Suprapubic skin (tissue), 4 donors: ENCODE results near the gene CDYL2. TPM values are rescaled to one million over a fixed set of nuclear protein-coding genes. Genes with fewer than 3 reads are reported as not detected.

Experiments used
- DNase-seq, 2 donors: peaks; one replicate each; pipeline ENCODE4 v3.0.0-alpha.2; 2019; ENCODE audit warnings: low spot score in 2 of 2
- H3K27ac ChIP-seq: fragments of 200-600 bp; sonication (generic); one replicate; pipeline ENCODE4 v1.5.1; 2019
- H3K27me3 ChIP-seq: fragments of 200-600 bp; sonication (generic); one replicate; pipeline ENCODE4 v1.5.1; 2019
- H3K36me3 ChIP-seq: fragments of 200-600 bp; sonication (generic); one replicate; pipeline ENCODE4 v1.5.1; 2019
- H3K4me1 ChIP-seq: fragments of 200-600 bp; sonication (generic); one replicate; pipeline ENCODE4 v1.5.1; 2019
- H3K4me3 ChIP-seq: fragments of 200-600 bp; sonication (generic); one replicate; pipeline ENCODE4 v1.5.1; 2019; ENCODE audit warnings: mild to moderate bottlenecking
- H3K9me3 ChIP-seq: fragments of 200-600 bp; sonication (generic); one replicate; pipeline ENCODE4 v1.5.1; 2019
- EP300 ChIP-seq: sonication (generic); formaldehyde crosslinking; IDR thresholded peaks from one replicate; pipeline ENCODE4 v1.6.1; 2017; ENCODE audit warnings: antibody characterized with exemption
- POLR2A ChIP-seq, 2 donors: fragments of 450-650 bp; IDR thresholded peaks; one replicate each; pipeline ENCODE4 v1.6.1; 2017; ENCODE audit warnings: antibody characterized with exemption in 2 of 2, mild to moderate bottlenecking in 2 of 2, moderate library complexity in 2 of 2
- POLR2AphosphoS5 ChIP-seq, 3 donors: sonication (generic); formaldehyde crosslinking; IDR thresholded peaks; one replicate each; pipeline ENCODE4 v1.6.1; 2017; ENCODE audit warnings: antibody characterized with exemption in 3 of 3
- WGBS: methylation state at CpG from one replicate; pipeline ENCODE4 v1.1.5; 2018; 5-methylcytosine and 5-hydroxymethylcytosine counted together
- total RNA-seq, 4 donors: library from RNA; depleted of rRNA; stranded (reverse); fragments of >200 nt; gene quantifications; one replicate each; pipeline ENCODE4 v1.1.0, GENCODE V29; 2016
- TF ChIP-seq, protein P1 (sequence below), 2 donors: fragments of 200-600 bp in 1 of 2; fragments of 450-650 bp in 1 of 2; sonication (generic) in 1 of 2; IDR thresholded peaks; one replicate each; pipeline ENCODE4 v1.5.1; 2016 to 2019; ENCODE audit warnings: antibody characterized with exemption in 2 of 2, mild to moderate bottlenecking in 1 of 2, moderate library complexity in 1 of 2

The CDYL2 gene
- total RNA-seq, 4 donors from 2014 or later, result 2.8 to 8.2 (median 3.9) TPM

DNA sequence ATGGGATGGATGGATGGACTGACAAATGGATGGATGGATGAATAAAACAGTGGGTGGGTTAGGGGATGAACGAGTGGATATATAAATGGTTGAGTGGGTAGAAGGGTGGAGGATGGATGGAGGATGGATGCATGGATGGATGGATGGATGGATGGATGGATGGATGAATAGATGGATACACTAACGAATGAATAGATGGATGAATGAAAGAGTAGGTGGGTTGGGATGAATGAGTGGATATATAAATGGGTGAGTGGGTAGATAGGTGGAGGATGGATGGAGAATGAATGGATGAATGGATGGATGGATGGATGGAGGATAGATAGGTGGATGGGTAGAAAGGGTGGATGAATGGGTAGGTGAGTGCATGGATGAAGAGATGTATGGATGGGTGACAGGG is 62.1 kb downstream of the CDYL2 start:
- H3K4me3 ChIP-seq, result no peak overlapping the region
- H3K27me3 ChIP-seq, result no peaks in the 10 kb centered on the region
- H3K36me3 ChIP-seq, result no peaks in the 10 kb centered on the region
- no peak for DNase-seq
- no peaks in the 10 kb centered on the region for H3K9me3 ChIP-seq
- 86% methylated on average over 2 of the region's 2 CpGs for whole genome bisulfite sequencing
- TF ChIP-seq POLR2AphosphoS5 (IDR thresholded peaks at IDR 0.05) (no peak), POLR2A (IDR thresholded peaks at IDR 0.05) (no peak), EP300 (no peak)
- TF ChIP-seq, protein P1, sequence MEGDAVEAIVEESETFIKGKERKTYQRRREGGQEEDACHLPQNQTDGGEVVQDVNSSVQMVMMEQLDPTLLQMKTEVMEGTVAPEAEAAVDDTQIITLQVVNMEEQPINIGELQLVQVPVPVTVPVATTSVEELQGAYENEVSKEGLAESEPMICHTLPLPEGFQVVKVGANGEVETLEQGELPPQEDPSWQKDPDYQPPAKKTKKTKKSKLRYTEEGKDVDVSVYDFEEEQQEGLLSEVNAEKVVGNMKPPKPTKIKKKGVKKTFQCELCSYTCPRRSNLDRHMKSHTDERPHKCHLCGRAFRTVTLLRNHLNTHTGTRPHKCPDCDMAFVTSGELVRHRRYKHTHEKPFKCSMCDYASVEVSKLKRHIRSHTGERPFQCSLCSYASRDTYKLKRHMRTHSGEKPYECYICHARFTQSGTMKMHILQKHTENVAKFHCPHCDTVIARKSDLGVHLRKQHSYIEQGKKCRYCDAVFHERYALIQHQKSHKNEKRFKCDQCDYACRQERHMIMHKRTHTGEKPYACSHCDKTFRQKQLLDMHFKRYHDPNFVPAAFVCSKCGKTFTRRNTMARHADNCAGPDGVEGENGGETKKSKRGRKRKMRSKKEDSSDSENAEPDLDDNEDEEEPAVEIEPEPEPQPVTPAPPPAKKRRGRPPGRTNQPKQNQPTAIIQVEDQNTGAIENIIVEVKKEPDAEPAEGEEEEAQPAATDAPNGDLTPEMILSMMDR (IDR thresholded peaks at IDR 0.05), result no peak
- no peak overlapping the region for H3K27ac ChIP-seq
- H3K4me1 ChIP-seq, result no peaks in the 10 kb centered on the region

DNA sequence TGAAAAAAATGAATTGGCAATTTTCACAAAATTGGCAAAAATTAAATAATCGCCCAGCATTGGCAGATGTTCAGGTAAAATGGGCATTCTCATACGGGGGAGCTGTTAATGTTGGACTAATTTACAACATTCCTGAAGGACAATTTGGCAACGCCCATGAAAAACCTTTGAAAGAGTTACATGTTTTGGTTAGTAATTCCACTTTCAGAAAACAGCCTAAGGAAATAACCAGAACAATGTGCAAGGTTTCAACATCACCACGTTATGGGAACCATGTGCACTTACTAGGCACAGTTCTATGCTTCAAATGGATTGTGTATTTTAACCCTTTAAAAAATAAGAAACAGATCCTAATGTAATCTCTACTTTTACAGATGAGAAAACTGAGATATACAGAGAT is 62.7 kb downstream of the CDYL2 start:
- DNase-seq, result no peak
- 37% methylated on average over 4 of the region's 4 CpGs for WGBS
- Histone ChIP-seq H3K27me3 (no peaks in the 10 kb centered on the region), H3K4me1 (no peaks in the 10 kb centered on the region), H3K27ac (no peak overlapping the region), H3K9me3 (no peaks in the 10 kb centered on the region), H3K4me3 (no peak overlapping the region), H3K36me3 (no peaks in the 10 kb centered on the region)
- no peak for TF ChIP-seq EP300
- TF ChIP-seq POLR2A (IDR thresholded peaks at IDR 0.05), result no peak
- no peak for TF ChIP-seq POLR2AphosphoS5 (IDR thresholded peaks at IDR 0.05)
- TF ChIP-seq, protein P1 (IDR thresholded peaks at IDR 0.05), result no peak

DNA sequence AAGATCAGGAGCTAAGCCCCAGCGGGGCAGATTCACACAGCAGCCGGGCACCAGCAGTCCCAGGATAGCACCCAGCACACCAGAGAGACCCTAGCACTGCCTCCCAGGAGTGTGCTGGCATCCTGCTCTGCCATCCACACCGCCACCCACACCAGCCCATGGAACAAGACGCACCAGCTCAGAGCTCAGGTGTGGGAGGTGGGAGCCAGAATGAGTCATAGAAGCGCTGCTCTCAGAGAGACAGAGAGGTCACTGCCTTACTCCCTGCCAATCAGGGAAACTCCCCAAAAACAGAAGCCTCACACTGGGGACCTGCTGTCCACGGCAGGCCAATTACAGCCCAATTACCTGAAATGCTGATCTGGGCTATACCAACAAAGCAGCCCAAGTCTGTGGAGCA is 64.9 kb downstream of the CDYL2 start:
- no peaks in the 10 kb centered on the region for H3K36me3 ChIP-seq
- H3K4me1 ChIP-seq, result no peaks in the 10 kb centered on the region
- H3K9me3 ChIP-seq, result no peaks in the 10 kb centered on the region
- TF ChIP-seq, protein P1 (IDR thresholded peaks at IDR 0.05), result no peak
- TF ChIP-seq POLR2AphosphoS5 (IDR thresholded peaks at IDR 0.05) (no peak), POLR2A (IDR thresholded peaks at IDR 0.05) (no peak), EP300 (no peak)
- H3K27me3 ChIP-seq, result no peaks in the 10 kb centered on the region
- no peak for DNase-seq
- H3K4me3 ChIP-seq, result no peak overlapping the region
- 71% methylated on average over 6 of the region's 6 CpGs for WGBS
- H3K27ac ChIP-seq, result no peak overlapping the region

DNA sequence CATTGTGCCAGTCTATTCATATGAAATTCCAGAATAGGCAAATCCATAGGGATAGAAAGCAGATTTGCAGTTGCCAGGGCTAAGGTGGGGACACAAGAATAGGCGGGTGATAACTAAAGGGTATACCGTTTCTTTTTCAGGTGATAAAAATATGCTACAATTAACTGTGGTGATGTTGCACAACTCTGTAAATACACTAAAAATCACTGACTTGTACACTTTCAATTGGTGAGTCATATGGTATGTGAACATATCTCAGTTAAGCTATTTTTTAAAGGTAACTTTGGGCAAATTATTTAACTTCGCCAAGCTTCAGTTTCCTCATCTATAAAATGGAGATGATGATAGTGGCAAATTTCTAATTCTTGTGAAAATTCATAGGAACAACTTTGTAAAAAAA is 65.9 kb downstream of the CDYL2 start:
- no peak for DNase-seq
- no peaks in the 10 kb centered on the region for H3K4me1 ChIP-seq
- no peaks in the 10 kb centered on the region for H3K36me3 ChIP-seq
- no peak overlapping the region for H3K4me3 ChIP-seq
- TF ChIP-seq POLR2A (IDR thresholded peaks at IDR 0.05) (no peak), EP300 (no peak), POLR2AphosphoS5 (IDR thresholded peaks at IDR 0.05) (no peak)
- TF ChIP-seq, protein P1 (IDR thresholded peaks at IDR 0.05), result no peak
- 81% methylated on average over 3 of the region's 3 CpGs for WGBS
- H3K27ac ChIP-seq, result no peak overlapping the region
- H3K9me3 ChIP-seq, result no peaks in the 10 kb centered on the region
- no peaks in the 10 kb centered on the region for H3K27me3 ChIP-seq

- 81% methylated on average over 4 of the region's 4 CpGs for WGBS
- no peak for DNase-seq
- Histone ChIP-seq H3K9me3 (no peaks in the 10 kb centered on the region), H3K27me3 (no peaks in the 10 kb centered on the region), H3K27ac (no peak overlapping the region), H3K4me1 (no peaks in the 10 kb centered on the region), H3K4me3 (no peak overlapping the region), H3K36me3 (no peaks in the 10 kb centered on the region)
- TF ChIP-seq EP300, result no peak
- TF ChIP-seq, protein P1 (IDR thresholded peaks at IDR 0.05), result no peak
- TF ChIP-seq POLR2AphosphoS5 (IDR thresholded peaks at IDR 0.05), result no peak
- TF ChIP-seq POLR2A (IDR thresholded peaks at IDR 0.05), result no peak
These were observed 68.6 kb downstream of the CDYL2 start for GRCh38 chr16:80735846-80736245.
